HTERT RPE-1 (cell line): ENCODE results near the gene PARP11.

Source experiments
- in situ Hi-C: fragments of 300-500 bp; cut with MboI; formaldehyde crosslinking; loops from 4 replicates; pipeline ENCODE4 v1.14.3; 2020; ENCODE audit warnings: low sequenced_read_pairs

The PARP11 gene

DNA sequence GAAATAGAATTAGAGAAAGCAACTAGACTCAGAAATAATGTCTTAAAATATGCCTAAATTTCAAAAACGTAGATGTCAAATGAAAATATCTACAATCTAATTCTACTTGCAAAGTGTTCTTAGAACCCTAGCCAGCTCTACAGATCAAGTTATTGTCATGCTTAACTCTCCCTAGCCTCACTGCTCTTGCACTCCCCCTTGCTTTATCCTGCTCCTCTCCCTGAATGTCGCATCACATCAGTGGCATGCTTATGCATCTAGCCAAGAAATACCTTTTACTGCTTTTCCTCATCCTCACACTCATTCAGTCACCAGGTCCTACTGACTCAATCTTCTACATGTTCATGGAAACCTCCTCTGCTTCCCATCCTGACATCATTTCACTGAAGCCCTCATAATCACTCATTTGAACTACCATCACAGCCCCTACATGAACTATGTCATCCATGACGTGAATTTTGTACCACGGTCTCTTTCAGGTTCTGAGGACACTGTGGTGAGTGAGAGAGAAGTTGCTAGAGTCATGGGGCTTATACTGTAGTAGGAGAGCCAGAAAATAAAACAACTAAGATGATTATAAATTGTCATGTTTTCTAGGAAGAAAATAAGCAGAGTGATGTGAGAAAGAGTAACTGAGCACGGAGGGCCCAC is 97.7 kb downstream of the PARP11 start:
- in situ Hi-C loops = no loop called here

DNA sequence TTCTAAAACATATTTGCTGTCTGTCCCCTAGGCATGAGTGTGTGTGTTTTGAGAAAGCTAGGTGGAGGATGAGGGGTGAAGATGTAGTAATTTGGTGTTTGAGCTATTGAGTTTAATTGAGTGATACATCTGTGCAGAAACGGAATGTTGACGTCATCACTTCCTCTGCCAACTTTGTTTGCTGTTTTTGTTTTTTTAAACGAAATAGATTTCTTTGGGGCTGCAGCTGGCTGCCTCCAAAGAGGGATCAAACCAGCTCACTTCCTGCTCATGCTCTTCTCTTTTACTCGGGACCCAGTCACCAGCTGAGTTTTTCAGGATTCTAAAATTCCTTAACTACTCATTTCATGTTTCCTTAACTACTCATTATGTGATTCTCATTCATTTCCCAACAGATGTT is 100.8 kb downstream of the PARP11 start:
- in situ Hi-C loops = no loop called here

DNA sequence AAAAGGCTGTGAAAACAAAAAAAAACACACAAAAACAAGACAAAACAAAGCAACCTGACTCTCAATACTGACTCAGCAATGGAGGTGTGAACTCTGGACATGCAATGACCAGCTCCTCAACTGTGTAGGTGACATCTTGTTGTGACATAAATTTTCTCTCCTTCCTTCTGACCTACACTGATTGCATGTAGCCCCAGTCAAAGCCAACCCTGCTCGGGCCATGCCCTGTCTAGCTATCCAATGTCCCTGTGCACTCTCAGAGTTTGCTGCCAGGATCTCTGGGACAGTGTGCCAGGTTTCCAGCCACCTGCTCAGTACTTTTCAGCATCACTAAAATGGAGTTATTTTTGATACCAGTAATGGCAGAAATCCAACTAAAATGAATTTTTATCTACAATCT is 101.3 kb downstream of the PARP11 start:
- in situ Hi-C loops = no loop called here

DNA sequence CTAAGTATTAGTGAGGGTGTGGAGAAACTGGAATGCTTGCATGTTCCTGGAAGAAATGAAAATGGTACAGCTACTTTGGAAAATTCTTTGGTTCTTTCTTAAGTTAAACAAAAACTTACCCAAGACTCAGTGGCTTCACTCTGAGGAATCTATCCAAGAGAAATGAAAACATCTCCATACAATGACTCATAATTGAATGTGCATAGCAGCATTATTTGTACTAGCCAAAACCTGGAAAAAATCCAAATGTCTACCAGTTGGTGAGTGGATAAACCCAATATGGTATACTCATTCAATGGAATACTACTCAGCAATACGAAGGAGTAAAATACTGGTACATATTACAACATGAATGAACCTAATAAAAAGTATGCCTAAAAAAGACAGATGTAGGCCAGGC is 102.3 kb downstream of the PARP11 start:
- in situ Hi-C loops = no loop called here

DNA sequence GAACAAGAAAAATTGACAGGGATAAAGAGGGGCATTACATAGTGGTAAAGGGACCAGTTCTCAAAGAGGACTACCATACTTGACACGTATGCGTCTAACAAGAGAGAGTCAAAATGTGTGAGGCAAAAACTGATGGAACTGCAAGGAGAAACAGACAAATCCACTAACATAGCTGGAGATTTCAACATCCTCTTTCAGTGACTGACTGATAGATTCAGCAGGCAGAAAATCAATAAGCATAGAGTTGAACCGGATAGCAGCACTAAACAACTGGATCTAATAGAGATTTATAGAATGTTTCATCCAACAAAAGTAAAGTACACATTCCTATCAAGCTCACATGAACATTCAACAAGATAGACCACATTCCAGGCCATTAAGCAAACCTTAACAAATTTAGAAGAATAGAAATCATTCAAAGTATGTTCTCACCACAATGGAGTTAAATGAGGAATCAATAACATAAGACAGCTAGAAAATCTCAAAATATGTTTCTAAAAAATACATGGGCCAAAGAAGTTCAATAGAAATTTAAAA is 104.2 kb downstream of the PARP11 start:
- in situ Hi-C loops = no loop called here

DNA sequence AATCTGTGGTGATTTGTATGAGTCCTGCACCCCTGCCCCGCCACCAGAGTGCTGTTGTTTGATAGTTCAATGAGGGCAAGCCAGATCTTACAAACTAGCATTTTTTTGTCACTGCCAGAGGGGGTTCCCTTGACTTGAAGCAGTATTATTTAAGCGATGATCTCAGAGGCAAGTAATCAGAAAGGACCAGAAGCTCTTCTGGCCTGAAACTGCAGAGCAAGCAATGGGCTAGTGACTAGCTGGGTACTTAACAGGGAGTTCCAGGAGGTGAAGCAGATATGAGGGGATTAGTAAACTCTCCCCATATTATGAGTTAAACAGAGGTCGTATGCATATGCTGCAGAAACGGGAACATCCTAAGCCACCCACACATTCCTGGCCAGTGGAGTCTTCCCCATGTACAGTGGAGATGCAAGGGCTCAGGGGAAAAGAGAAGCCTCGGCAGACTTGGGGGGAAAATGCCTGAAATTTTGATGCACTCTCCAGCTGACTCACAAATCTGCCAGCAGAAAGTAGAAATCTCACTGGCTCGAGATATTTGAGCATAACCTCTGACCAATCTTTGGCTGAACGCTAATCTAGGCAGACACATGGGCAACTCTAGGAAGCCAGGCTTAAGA is 112.0 kb downstream of the PARP11 start:
- in situ Hi-C loops = no loop called here

DNA sequence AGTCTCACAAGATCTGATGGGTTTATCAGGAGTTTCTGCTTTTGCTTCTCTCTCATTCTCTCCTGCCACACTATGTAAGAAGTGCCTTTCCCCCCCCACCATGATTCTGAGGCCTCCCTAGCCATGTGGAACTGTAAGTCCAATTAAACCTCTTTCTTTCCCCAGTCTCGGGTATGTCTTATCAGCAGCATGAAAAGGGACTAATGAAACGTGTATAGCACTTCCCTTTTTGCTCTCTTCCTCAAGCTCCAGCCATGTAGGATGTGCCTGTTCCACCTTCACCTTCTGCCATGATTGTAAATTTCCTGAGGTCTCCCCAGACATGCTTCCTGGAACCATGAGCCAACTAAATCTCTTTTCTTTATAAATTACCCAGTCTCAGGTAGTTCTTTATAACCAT is 113.3 kb downstream of the PARP11 start:
- in situ Hi-C loops = no loop called here
